ENCODE measurements around the gene TMEM272. TPM values are rescaled to one million over a fixed set of nuclear protein-coding genes. Genes with fewer than 3 reads are reported as not detected.

TMEM272 gene
- total RNA-seq, 1 donor from 2014 or later: 0.25 TPM

DNA sequence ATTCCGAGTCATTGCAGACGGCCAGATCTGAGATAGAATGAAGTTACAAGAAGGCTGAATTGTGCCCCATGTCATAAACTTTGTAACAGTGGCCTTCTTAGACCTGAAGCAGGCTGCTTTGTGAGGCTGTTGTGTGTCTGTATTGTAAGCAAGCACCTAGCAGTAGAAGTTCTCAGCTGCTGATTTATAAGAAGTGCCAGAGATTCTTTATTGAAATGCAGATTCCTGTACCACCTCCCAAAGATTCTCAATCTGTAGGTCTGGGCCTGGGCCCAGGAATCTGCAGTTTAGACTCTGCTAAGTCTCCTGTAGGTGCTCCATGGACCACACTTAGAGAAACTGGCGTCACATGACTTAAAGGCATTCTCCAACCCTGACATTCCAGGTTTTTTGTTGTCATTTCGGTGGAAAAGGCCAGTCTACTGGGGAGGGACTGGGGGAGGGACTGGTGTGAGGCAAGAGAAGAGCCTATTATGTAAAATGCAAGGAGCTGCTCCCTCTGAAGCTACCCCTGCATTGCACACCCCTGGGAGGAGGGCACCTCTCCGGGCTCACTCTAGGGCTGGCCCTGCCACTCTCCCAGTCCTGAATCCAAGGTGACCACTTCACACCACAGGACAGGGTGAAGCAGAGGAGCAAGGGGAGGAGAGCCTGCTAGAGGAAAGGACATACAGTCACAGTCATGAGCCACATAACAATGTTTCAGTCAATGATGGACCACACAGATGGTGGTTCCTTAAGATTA is 769 bp upstream of the TMEM272 start:
- no peak overlapping the region for H3K4me3 ChIP-seq
- no peaks in the 10 kb centered on the region for H3K9me3 ChIP-seq
- TF ChIP-seq, protein P1, sequence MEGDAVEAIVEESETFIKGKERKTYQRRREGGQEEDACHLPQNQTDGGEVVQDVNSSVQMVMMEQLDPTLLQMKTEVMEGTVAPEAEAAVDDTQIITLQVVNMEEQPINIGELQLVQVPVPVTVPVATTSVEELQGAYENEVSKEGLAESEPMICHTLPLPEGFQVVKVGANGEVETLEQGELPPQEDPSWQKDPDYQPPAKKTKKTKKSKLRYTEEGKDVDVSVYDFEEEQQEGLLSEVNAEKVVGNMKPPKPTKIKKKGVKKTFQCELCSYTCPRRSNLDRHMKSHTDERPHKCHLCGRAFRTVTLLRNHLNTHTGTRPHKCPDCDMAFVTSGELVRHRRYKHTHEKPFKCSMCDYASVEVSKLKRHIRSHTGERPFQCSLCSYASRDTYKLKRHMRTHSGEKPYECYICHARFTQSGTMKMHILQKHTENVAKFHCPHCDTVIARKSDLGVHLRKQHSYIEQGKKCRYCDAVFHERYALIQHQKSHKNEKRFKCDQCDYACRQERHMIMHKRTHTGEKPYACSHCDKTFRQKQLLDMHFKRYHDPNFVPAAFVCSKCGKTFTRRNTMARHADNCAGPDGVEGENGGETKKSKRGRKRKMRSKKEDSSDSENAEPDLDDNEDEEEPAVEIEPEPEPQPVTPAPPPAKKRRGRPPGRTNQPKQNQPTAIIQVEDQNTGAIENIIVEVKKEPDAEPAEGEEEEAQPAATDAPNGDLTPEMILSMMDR (IDR thresholded peaks at IDR 0.05): no peak
- TF ChIP-seq POLR2AphosphoS5 (IDR thresholded peaks at IDR 0.05; ENCODE audit: insufficient read depth in 1 of 2, low read depth in 1 of 2) (no peak), POLR2A (IDR thresholded peaks at IDR 0.05) (no peak)
- H3K36me3 ChIP-seq: no peaks in the 10 kb centered on the region
- no peak overlapping the region for H3K27ac ChIP-seq
- peak in 1 of 2 donors; percentile 70 for DNase-seq (ENCODE audit: extremely low spot score in 2 of 2)
- no peaks in the 10 kb centered on the region for H3K4me1 ChIP-seq
- H3K27me3 ChIP-seq: no peaks in the 10 kb centered on the region
- intact Hi-C loops (cut with DNase I): no loop called here

DNA sequence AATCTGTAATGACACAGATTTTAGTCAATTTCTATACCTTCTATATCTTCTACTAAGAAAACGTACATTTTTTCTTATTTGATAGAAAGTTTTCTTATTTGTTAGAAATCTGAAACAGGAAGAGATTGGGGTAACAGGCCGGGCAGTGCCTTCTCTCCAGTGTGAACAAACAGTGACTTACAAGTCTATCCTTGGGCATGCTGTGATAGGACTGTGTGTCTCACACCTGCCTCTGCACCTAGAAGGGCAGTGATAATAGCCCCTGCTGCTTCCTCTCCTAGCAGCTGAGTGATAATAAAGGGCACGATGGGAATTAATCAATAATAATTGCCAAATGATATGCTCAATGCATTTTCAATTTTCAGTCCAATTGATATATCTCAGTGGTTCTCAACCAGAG is 1.4 kb downstream of the TMEM272 start:
- H3K27me3 ChIP-seq: no peaks in the 10 kb centered on the region
- no peaks in the 10 kb centered on the region for H3K9me3 ChIP-seq
- no peaks in the 10 kb centered on the region for H3K36me3 ChIP-seq
- intact Hi-C loops (cut with DNase I): no loop called here
- TF ChIP-seq, protein P1 (IDR thresholded peaks at IDR 0.05): no peak
- TF ChIP-seq POLR2AphosphoS5 (IDR thresholded peaks at IDR 0.05; ENCODE audit: insufficient read depth in 1 of 2, low read depth in 1 of 2): no peak
- TF ChIP-seq POLR2A (IDR thresholded peaks at IDR 0.05): no peak
- no peak overlapping the region for H3K27ac ChIP-seq
- H3K4me1 ChIP-seq: no peaks in the 10 kb centered on the region
- H3K4me3 ChIP-seq: no peak overlapping the region
- DNase-seq (ENCODE audit: extremely low spot score in 2 of 2): no peak

DNA sequence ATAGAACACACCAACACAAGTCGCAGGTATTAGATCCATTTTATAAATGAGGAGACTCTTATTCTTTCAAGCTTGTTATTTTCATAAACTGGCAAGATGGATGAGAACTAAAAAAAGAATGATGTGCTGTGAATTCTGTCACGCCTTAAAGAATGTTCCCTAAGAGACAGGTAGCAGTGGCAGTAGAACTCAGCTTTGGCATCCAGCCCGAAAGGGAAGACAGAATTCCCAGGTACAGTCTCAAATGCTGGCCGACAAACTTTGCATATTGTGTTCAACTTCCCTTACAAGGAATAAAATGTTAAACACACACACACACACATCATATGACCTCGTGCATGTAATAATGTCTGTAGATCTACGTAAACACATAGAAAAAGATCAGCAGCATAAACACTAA is 3.2 kb downstream of the TMEM272 start:
- no peak overlapping the region for H3K4me3 ChIP-seq
- DNase-seq (ENCODE audit: extremely low spot score in 2 of 2): no peak
- H3K36me3 ChIP-seq: no peaks in the 10 kb centered on the region
- TF ChIP-seq, protein P1 (IDR thresholded peaks at IDR 0.05): no peak
- TF ChIP-seq POLR2A (IDR thresholded peaks at IDR 0.05) (no peak), POLR2AphosphoS5 (IDR thresholded peaks at IDR 0.05; ENCODE audit: insufficient read depth in 1 of 2, low read depth in 1 of 2) (no peak)
- no peaks in the 10 kb centered on the region for H3K4me1 ChIP-seq
- no peaks in the 10 kb centered on the region for H3K9me3 ChIP-seq
- no peaks in the 10 kb centered on the region for H3K27me3 ChIP-seq
- H3K27ac ChIP-seq: no peak overlapping the region
- intact Hi-C loops (cut with DNase I): no loop called here

DNA sequence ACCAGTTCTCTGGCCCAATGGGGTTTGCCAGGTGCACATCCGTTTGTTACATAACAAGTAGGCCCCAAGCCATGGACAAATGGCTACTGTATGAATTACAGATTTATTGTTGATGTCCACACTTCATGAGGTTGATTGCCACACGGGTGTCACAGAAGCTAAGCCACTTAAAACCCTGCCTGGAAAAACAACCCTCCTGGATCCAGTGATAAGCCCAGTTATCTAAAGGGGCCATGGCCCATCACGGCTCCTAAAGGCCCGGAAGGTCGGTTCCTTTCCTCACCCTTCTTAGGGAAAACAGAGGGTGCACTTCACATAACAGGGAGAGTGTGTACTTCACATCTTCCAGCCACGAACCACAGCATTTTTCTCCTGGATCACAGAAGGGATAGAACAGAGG is 4.1 kb downstream of the TMEM272 start:
- Histone ChIP-seq H3K36me3 (no peaks in the 10 kb centered on the region), H3K27ac (no peak overlapping the region), H3K9me3 (no peaks in the 10 kb centered on the region), H3K27me3 (no peaks in the 10 kb centered on the region), H3K4me1 (no peaks in the 10 kb centered on the region), H3K4me3 (no peak overlapping the region)
- peak in 1 of 2 donors; percentile 62 for DNase-seq (ENCODE audit: extremely low spot score in 2 of 2)
- intact Hi-C loops (cut with DNase I): no loop called here
- TF ChIP-seq POLR2AphosphoS5 (IDR thresholded peaks at IDR 0.05; ENCODE audit: insufficient read depth in 1 of 2, low read depth in 1 of 2) (no peak), POLR2A (IDR thresholded peaks at IDR 0.05) (no peak)
- TF ChIP-seq, protein P1 (IDR thresholded peaks at IDR 0.05): no peak

All from vagina (tissue), 2 donors.